ENCODE results near the gene MORC1.

- TF ChIP-seq, protein P1, sequence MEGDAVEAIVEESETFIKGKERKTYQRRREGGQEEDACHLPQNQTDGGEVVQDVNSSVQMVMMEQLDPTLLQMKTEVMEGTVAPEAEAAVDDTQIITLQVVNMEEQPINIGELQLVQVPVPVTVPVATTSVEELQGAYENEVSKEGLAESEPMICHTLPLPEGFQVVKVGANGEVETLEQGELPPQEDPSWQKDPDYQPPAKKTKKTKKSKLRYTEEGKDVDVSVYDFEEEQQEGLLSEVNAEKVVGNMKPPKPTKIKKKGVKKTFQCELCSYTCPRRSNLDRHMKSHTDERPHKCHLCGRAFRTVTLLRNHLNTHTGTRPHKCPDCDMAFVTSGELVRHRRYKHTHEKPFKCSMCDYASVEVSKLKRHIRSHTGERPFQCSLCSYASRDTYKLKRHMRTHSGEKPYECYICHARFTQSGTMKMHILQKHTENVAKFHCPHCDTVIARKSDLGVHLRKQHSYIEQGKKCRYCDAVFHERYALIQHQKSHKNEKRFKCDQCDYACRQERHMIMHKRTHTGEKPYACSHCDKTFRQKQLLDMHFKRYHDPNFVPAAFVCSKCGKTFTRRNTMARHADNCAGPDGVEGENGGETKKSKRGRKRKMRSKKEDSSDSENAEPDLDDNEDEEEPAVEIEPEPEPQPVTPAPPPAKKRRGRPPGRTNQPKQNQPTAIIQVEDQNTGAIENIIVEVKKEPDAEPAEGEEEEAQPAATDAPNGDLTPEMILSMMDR (IDR thresholded peaks at IDR 0.05; ENCODE audit: low read length) = no peak
- TF ChIP-seq EZH2 (IDR thresholded peaks at IDR 0.05; ENCODE audit: borderline replicate concordance, low read length) = no peak
These were observed 46.4 kb downstream of the MORC1 start for GRCh38 chr3:109071350-109072142.

All from OCI-LY1 (cell line).